MM.1S (cell line): ENCODE measurements around the gene ITPR1.

Source experiments
- DNase-seq: peaks from one replicate; pipeline ENCODE4 v3.0.0-alpha.2; 2015
- H2AFZ ChIP-seq: fragments of 300-600 bp; sonication (generic); 2 replicates; pipeline ENCODE4 v1.6.0; 2016; ENCODE audit warnings: antibody characterized with exemption, low read length
- H3F3A ChIP-seq: fragments of 300-600 bp; sonication (generic); 2 replicates; pipeline ENCODE4 v1.6.1; 2016; ENCODE audit warnings: mild to moderate bottlenecking, antibody characterized with exemption, low read length, moderate library complexity, mixed read lengths; ENCODE audit not compliant: insufficient read depth
- H3K27ac ChIP-seq: fragments of 300-600 bp; sonication (generic); 2 replicates; pipeline ENCODE4 v1.5.1; 2016; ENCODE audit warnings: mild to moderate bottlenecking, low read length
- H3K27me3 ChIP-seq: fragments of 300-600 bp; sonication (generic); replicated peaks from 2 replicates; pipeline ENCODE4 v1.6.0; 2016; ENCODE audit warnings: low read length; ENCODE audit not compliant: insufficient read depth
- H3K36me3 ChIP-seq: fragments of 300-600 bp; sonication (generic); replicated peaks from 2 replicates; pipeline ENCODE4 v1.6.1; 2016; ENCODE audit warnings: mild to moderate bottlenecking, low read length, mixed read lengths; ENCODE audit not compliant: insufficient read depth
- H3K4me1 ChIP-seq: fragments of 300-600 bp; sonication (generic); 2 replicates; pipeline ENCODE4 v1.6.1; 2016; ENCODE audit warnings: low read length, mixed read lengths
- H3K4me2 ChIP-seq: fragments of 300-600 bp; sonication (generic); 2 replicates; pipeline ENCODE4 v1.6.0; 2016; ENCODE audit warnings: low read depth, low read length
- H3K4me3 ChIP-seq: fragments of 300-600 bp; sonication (generic); 2 replicates; pipeline ENCODE4 v1.5.1; 2016; ENCODE audit warnings: low read length, mixed read lengths
- H3K79me2 ChIP-seq: fragments of 300-600 bp; sonication (generic); 2 replicates; pipeline ENCODE4 v1.6.1; 2016; ENCODE audit warnings: mixed run types, low read length, mixed read lengths
- H3K9ac ChIP-seq: fragments of 300-600 bp; sonication (generic); 2 replicates; pipeline ENCODE4 v1.6.1; 2016; ENCODE audit warnings: low read length, mixed read lengths
- H3K9me2 ChIP-seq: fragments of 300-600 bp; sonication (generic); replicated peaks from 2 replicates; pipeline ENCODE4 v1.6.1; 2016; ENCODE audit warnings: mild to moderate bottlenecking, low read length, mixed read lengths; ENCODE audit not compliant: insufficient read depth
- H3K9me3 ChIP-seq: fragments of 300-600 bp; sonication (generic); replicated peaks from 2 replicates; pipeline ENCODE4 v1.6.1; 2016; ENCODE audit warnings: mild to moderate bottlenecking, low read length, mixed read lengths; ENCODE audit not compliant: insufficient read depth
- H4K20me1 ChIP-seq: fragments of 300-600 bp; sonication (generic); 2 replicates; pipeline ENCODE4 v1.6.1; 2016; ENCODE audit warnings: mild to moderate bottlenecking, low read length, moderate library complexity, mixed read lengths; ENCODE audit not compliant: insufficient read depth
- CTCF ChIP-seq: fragments of 300-600 bp; sonication (generic); IDR thresholded peaks from 2 replicates; pipeline ENCODE4 v1.5.1; 2016; ENCODE audit warnings: antibody characterized with exemption, low read length, mixed read lengths
- EZH2 ChIP-seq: fragments of 300-600 bp; sonication (generic); optimal IDR thresholded peaks from 2 replicates; pipeline ENCODE3; 2017; ENCODE audit warnings: low read depth, mild to moderate bottlenecking, antibody characterized with exemption, low read length, mixed read lengths
- EZH2phosphoT487 ChIP-seq: fragments of 300-600 bp; sonication (generic); IDR thresholded peaks from 2 replicates; pipeline ENCODE4 v1.6.1; 2018; ENCODE audit warnings: antibody characterized with exemption, low read length

The ITPR1 gene

GRCh38 chr3:4643904-4644547 is 150.9 kb downstream of the ITPR1 start:
- Histone ChIP-seq H3K27ac (no peak overlapping the region), H3F3A (no peaks in the 10 kb centered on the region), H3K9ac (no peak overlapping the region), H3K9me2 (no peaks in the 10 kb centered on the region), H3K4me2 (no peak overlapping the region), H3K4me3 (no peak overlapping the region), H2AFZ (no peak overlapping the region), H3K79me2 (no peaks in the 10 kb centered on the region), H3K9me3 (no peaks in the 10 kb centered on the region), H4K20me1 (no peaks in the 10 kb centered on the region), H3K4me1 (no peaks in the 10 kb centered on the region), H3K36me3 (no peaks in the 10 kb centered on the region), H3K27me3 (no peaks in the 10 kb centered on the region)
- TF ChIP-seq EZH2phosphoT487 = no peak
- TF ChIP-seq EZH2 = no peak
- TF ChIP-seq CTCF = no peak
- DNase-seq = no peak

GRCh38 chr3:4644951-4645350 is 151.8 kb downstream of the ITPR1 start:
- no peak for DNase-seq
- no peak overlapping the region for H3K9ac ChIP-seq
- no peaks in the 10 kb centered on the region for H3K79me2 ChIP-seq
- H3K27ac ChIP-seq = no peak overlapping the region
- no peaks in the 10 kb centered on the region for H3F3A ChIP-seq
- no peaks in the 10 kb centered on the region for H3K9me2 ChIP-seq
- no peaks in the 10 kb centered on the region for H3K36me3 ChIP-seq
- no peaks in the 10 kb centered on the region for H3K27me3 ChIP-seq
- TF ChIP-seq CTCF = no peak
- TF ChIP-seq EZH2 = no peak
- no peak for TF ChIP-seq EZH2phosphoT487
- no peaks in the 10 kb centered on the region for H3K9me3 ChIP-seq
- no peaks in the 10 kb centered on the region for H3K4me1 ChIP-seq
- H4K20me1 ChIP-seq = no peaks in the 10 kb centered on the region
- H3K4me3 ChIP-seq = no peak overlapping the region
- H2AFZ ChIP-seq = no peak overlapping the region
- H3K4me2 ChIP-seq = no peak overlapping the region

GRCh38 chr3:4645468-4645867 is 152.3 kb downstream of the ITPR1 start:
- no peaks in the 10 kb centered on the region for H3K9me3 ChIP-seq
- no peaks in the 10 kb centered on the region for H3F3A ChIP-seq
- H2AFZ ChIP-seq = no peak overlapping the region
- no peak for DNase-seq
- no peak overlapping the region for H3K9ac ChIP-seq
- no peaks in the 10 kb centered on the region for H4K20me1 ChIP-seq
- TF ChIP-seq CTCF (no peak), EZH2 (no peak), EZH2phosphoT487 (no peak)
- H3K4me1 ChIP-seq = no peaks in the 10 kb centered on the region
- H3K36me3 ChIP-seq = no peaks in the 10 kb centered on the region
- H3K27me3 ChIP-seq = no peaks in the 10 kb centered on the region
- no peaks in the 10 kb centered on the region for H3K79me2 ChIP-seq
- H3K4me3 ChIP-seq = no peak overlapping the region
- no peaks in the 10 kb centered on the region for H3K9me2 ChIP-seq
- no peak overlapping the region for H3K4me2 ChIP-seq
- no peak overlapping the region for H3K27ac ChIP-seq
